Immature natural killer cell (primary cell): ENCODE measurements around the gene FBXW7. TPM values are rescaled to one million over a fixed set of nuclear protein-coding genes. Genes with fewer than 3 reads are reported as not detected.
"Not testable (repeated sequence)": the region's sequence is repeated elsewhere in the genome, so short reads cannot be mapped to it uniquely, and the experiment has no call there.

ENCODE experiments used
- DNase-seq, 3 donors: peaks; one replicate each; pipeline ENCODE4 v3.0.0; 2022; ENCODE audit warnings: mixed read lengths in 1 of 3
- H3K27ac Mint-ChIP-seq, 6 donors: one replicate each; pipeline ENCODE4 v1.8.0; 2020; ENCODE audit warnings: mixed read lengths in 6 of 6, mild to moderate bottlenecking in 5 of 6, inconsistent platforms in 4 of 6, moderate library complexity in 3 of 6
- H3K27me3 Mint-ChIP-seq, 3 donors: one replicate each; pipeline ENCODE4 v1.8.0; 2020 to 2021; ENCODE audit warnings: low read depth in 3 of 3, mild to moderate bottlenecking in 3 of 3, mixed read lengths in 3 of 3, moderate library complexity in 3 of 3, inconsistent platforms in 1 of 3
- H3K36me3 Mint-ChIP-seq, 3 donors: one replicate each; pipeline ENCODE4 v1.8.0; 2020; ENCODE audit warnings: mixed read lengths in 3 of 3, inconsistent platforms in 2 of 3, mild to moderate bottlenecking in 2 of 3
- H3K4me1 Mint-ChIP-seq, 2 donors: one replicate each; pipeline ENCODE4 v1.8.0; 2020; ENCODE audit warnings: inconsistent platforms in 2 of 2, mild to moderate bottlenecking in 2 of 2, mixed read lengths in 2 of 2, moderate library complexity in 1 of 2
- H3K4me3 Mint-ChIP-seq, 5 donors: one replicate each; pipeline ENCODE4 v1.8.0; 2020; ENCODE audit warnings: mild to moderate bottlenecking in 5 of 5, mixed read lengths in 5 of 5, inconsistent platforms in 3 of 5, moderate library complexity in 3 of 5
- H3K9me3 Mint-ChIP-seq, 6 donors: one replicate each; pipeline ENCODE4 v1.8.0; 2020; ENCODE audit warnings: mild to moderate bottlenecking in 6 of 6, mixed read lengths in 6 of 6, inconsistent platforms in 4 of 6, moderate library complexity in 3 of 6
- polyA plus RNA-seq, 3 donors: library from polyadenylated mRNA; unstranded; fragments of 300-500 nt; fragmentation: Illumina TruSeq; gene quantifications; one replicate each; pipeline ENCODE4 v1.2.3, GENCODE V29; 2021

Gene FBXW7
- polyA plus RNA-seq, 3 donors from 2014 or later = 22.3 to 70.1 (median 59.4) TPM

- Mint-ChIP-seq H3K27ac (no peak overlapping the region), H3K27me3 (peaks cover 0 to 2% (median 1%) of the 10 kb centered on the region in 3 donors), H3K36me3 (no peaks in the 10 kb centered on the region), H3K4me1 (no peaks in the 10 kb centered on the region), H3K4me3 (no peak overlapping the region), H3K9me3 (no peaks in the 10 kb centered on the region)
- no peak for DNase-seq
Measured at GRCh38 chr4:152564336-152564735, 28.4 kb upstream of the FBXW7 start.

- Mint-ChIP-seq H3K9me3 (no peaks in the 10 kb centered on the region), H3K36me3 (no peaks in the 10 kb centered on the region), H3K4me1 (no peaks in the 10 kb centered on the region), H3K4me3 (no peak overlapping the region), H3K27me3 (peaks cover 0 to 3% (median 2%) of the 10 kb centered on the region in 3 donors), H3K27ac (no peak overlapping the region)
- DNase-seq = no peak
Measured at GRCh38 chr4:152563209-152563608, 27.3 kb upstream of the FBXW7 start.

DNA sequence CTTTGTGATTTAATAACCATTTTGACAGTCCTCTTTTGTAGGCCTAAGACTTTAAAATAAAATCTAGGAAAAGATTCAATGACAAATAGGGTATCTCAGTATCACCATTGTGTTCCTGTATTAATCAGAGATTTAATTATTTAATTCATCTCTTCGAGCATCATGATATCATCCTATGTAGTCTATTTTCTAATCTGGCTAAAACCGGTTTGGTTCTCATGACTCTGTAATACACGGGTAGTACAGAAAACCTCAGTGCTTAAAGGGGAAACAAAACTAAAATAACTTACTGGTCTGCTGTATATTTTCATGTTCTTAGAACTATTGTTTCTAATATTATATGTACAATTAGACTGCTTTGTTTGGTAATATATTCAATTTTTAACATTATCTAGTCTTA is 23.7 kb upstream of the FBXW7 start:
- H3K4me1 Mint-ChIP-seq = peaks cover 2 to 16% of the 10 kb centered on the region in 2 donors
- no peak overlapping the region for H3K27ac Mint-ChIP-seq
- peaks cover 0 to 3% (median 0%) of the 10 kb centered on the region in 3 donors for H3K27me3 Mint-ChIP-seq
- no peak overlapping the region for H3K4me3 Mint-ChIP-seq
- no peaks in the 10 kb centered on the region for H3K36me3 Mint-ChIP-seq
- DNase-seq = no peak
- no peaks in the 10 kb centered on the region for H3K9me3 Mint-ChIP-seq

GRCh38 chr4:152558396-152558795 is 22.5 kb upstream of the FBXW7 start:
- H3K36me3 Mint-ChIP-seq = no peaks in the 10 kb centered on the region
- H3K4me1 Mint-ChIP-seq = peaks cover 8 to 25% of the 10 kb centered on the region in 2 donors
- no peak overlapping the region for H3K27ac Mint-ChIP-seq
- DNase-seq = no peak
- no peaks in the 10 kb centered on the region for H3K9me3 Mint-ChIP-seq
- H3K4me3 Mint-ChIP-seq = no peak overlapping the region
- H3K27me3 Mint-ChIP-seq = peaks cover 0 to 3% (median 0%) of the 10 kb centered on the region in 3 donors

GRCh38 chr4:152556834-152557233 is 20.9 kb upstream of the FBXW7 start:
- no peak overlapping the region for H3K27ac Mint-ChIP-seq
- H3K9me3 Mint-ChIP-seq = no peaks in the 10 kb centered on the region
- H3K4me3 Mint-ChIP-seq = no peak overlapping the region
- peaks cover 8 to 25% of the 10 kb centered on the region in 2 donors for H3K4me1 Mint-ChIP-seq
- H3K36me3 Mint-ChIP-seq = no peaks in the 10 kb centered on the region
- peaks cover 0 to 3% (median 0%) of the 10 kb centered on the region in 3 donors for H3K27me3 Mint-ChIP-seq
- DNase-seq = no peak

DNA sequence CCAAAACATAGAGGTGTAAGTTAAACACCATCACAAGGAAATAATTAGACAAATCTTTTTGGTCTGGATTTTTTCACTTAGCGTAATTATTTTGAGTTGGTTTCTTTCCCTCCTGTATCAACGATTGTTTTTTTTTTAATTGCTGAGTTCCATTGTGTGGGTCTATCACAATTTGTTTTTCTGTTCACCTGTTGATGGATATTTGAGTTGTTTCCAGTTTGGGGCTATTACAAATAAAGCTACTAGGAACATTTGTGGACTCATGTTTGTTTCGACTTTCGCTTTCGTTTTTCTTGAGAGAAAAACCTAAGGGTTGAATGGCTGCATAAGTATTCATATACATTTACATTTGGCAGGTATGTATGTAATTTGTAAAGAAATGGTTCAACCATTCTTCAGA is 20.4 kb upstream of the FBXW7 start:
- peaks cover 8 to 25% of the 10 kb centered on the region in 2 donors for H3K4me1 Mint-ChIP-seq
- peak overlapping the region in 1 of 6 donors; percentile 57 for H3K27ac Mint-ChIP-seq
- H3K9me3 Mint-ChIP-seq = no peaks in the 10 kb centered on the region
- peak overlapping the region in 2 of 5 donors; percentile 50 to 56 for H3K4me3 Mint-ChIP-seq
- no peaks in the 10 kb centered on the region for H3K36me3 Mint-ChIP-seq
- H3K27me3 Mint-ChIP-seq = peaks cover 0 to 3% (median 0%) of the 10 kb centered on the region in 3 donors
- no peak for DNase-seq

GRCh38 chr4:152554742-152555141 is 18.9 kb upstream of the FBXW7 start:
- peak overlapping the region in 1 of 6 donors; percentile 76 for H3K27ac Mint-ChIP-seq
- H3K36me3 Mint-ChIP-seq = no peaks in the 10 kb centered on the region
- H3K4me3 Mint-ChIP-seq = no peak overlapping the region
- peaks cover 0 to 2% (median 0%) of the 10 kb centered on the region in 3 donors for H3K27me3 Mint-ChIP-seq
- peaks cover 8 to 25% of the 10 kb centered on the region in 2 donors for H3K4me1 Mint-ChIP-seq
- no peaks in the 10 kb centered on the region for H3K9me3 Mint-ChIP-seq
- DNase-seq = no peak

DNA sequence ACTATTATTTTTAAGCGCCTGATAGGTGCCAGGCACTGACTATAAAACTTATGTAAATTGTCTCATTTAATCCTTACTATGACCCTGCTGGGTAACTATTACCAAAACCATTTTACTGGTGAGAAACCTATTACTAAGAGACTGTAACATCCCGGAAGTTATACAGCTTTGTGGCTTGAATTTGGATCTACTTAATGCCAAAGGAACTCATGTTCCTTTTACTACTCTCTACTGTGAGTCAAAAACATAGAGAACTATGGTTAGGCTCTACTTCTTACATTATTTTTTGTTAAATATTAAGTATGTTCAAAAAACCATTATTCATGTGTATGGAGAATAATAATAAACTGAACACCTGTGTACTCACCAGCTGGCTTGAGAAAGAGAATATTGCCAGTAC is 14.8 kb upstream of the FBXW7 start:
- not testable (repeated sequence) for H3K9me3 Mint-ChIP-seq, DNase-seq, H3K4me3 Mint-ChIP-seq, H3K36me3 Mint-ChIP-seq, H3K27me3 Mint-ChIP-seq, H3K27ac Mint-ChIP-seq
- peaks cover 6 to 12% of the 10 kb centered on the region in 2 donors for H3K4me1 Mint-ChIP-seq

DNA sequence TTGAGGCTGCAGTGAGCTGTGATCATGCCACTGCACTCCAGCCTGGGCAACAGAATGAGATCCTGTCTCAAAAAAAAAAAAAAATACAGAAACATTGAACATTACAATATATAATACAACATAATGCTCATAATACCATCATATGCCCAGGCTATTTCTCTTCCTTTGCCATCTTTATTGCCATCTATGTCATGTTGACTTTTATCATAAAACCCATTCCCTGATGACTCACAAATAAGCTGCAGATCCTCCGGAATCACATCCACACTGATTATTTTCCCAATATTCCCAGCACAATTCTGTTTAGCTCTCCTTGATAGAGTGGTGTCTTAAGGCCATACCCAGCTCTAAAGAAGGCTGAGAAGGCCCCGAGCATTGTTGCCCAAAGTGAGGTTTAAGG is 9.2 kb upstream of the FBXW7 start:
- Mint-ChIP-seq H3K27ac (no peak overlapping the region), H3K36me3 (peaks cover 0 to 5% (median 0%) of the 10 kb centered on the region in 3 donors), H3K9me3 (no peaks in the 10 kb centered on the region), H3K4me1 (no peaks in the 10 kb centered on the region), H3K27me3 (peaks cover 0 to 2% (median 1%) of the 10 kb centered on the region in 3 donors), H3K4me3 (no peak overlapping the region)
- DNase-seq = no peak

- H3K27ac Mint-ChIP-seq, H3K36me3 Mint-ChIP-seq, DNase-seq, H3K27me3 Mint-ChIP-seq, H3K4me3 Mint-ChIP-seq, H3K9me3 Mint-ChIP-seq, H3K4me1 Mint-ChIP-seq: not testable (repeated sequence)
Measured at GRCh38 chr4:152544533-152544932, 8.6 kb upstream of the FBXW7 start.

DNA sequence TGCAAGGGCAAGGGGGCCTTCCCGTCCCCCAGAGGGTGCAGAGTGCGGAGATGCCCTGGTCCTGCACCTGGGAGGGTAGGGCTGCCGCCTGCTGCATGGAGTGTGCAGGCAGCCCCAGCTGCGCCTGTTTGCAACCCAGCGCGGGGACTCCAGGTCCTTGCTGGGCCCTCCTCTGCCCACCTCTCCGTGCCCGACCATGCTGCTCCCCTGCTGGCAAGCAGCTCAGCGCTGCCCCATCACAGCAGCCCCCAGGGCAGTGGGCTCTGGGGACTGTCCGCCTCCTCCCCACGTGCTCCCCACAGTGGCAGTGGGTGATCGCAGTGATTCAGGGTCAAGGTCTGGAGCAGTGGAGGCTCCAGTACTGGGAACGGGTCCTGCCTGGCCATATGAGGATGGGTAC is 5.0 kb upstream of the FBXW7 start:
- Mint-ChIP-seq H3K36me3 (no peaks in the 10 kb centered on the region), H3K4me1 (peaks cover 27 to 37% of the 10 kb centered on the region in 2 donors), H3K4me3 (no peak overlapping the region), H3K9me3 (no peaks in the 10 kb centered on the region), H3K27ac (no peak overlapping the region), H3K27me3 (peaks cover 6 to 8% (median 6%) of the 10 kb centered on the region in 3 donors)
- no peak for DNase-seq

- peaks cover 27 to 38% of the 10 kb centered on the region in 2 donors for H3K4me1 Mint-ChIP-seq
- no peak overlapping the region for H3K4me3 Mint-ChIP-seq
- no peak for DNase-seq
- H3K9me3 Mint-ChIP-seq = no peaks in the 10 kb centered on the region
- peaks cover 7 to 9% (median 9%) of the 10 kb centered on the region in 3 donors for H3K27me3 Mint-ChIP-seq
- peak overlapping the region in 1 of 6 donors; percentile 5 for H3K27ac Mint-ChIP-seq
- H3K36me3 Mint-ChIP-seq = no peaks in the 10 kb centered on the region
Measured at GRCh38 chr4:152540293-152540674, 4.4 kb upstream of the FBXW7 start.

DNA sequence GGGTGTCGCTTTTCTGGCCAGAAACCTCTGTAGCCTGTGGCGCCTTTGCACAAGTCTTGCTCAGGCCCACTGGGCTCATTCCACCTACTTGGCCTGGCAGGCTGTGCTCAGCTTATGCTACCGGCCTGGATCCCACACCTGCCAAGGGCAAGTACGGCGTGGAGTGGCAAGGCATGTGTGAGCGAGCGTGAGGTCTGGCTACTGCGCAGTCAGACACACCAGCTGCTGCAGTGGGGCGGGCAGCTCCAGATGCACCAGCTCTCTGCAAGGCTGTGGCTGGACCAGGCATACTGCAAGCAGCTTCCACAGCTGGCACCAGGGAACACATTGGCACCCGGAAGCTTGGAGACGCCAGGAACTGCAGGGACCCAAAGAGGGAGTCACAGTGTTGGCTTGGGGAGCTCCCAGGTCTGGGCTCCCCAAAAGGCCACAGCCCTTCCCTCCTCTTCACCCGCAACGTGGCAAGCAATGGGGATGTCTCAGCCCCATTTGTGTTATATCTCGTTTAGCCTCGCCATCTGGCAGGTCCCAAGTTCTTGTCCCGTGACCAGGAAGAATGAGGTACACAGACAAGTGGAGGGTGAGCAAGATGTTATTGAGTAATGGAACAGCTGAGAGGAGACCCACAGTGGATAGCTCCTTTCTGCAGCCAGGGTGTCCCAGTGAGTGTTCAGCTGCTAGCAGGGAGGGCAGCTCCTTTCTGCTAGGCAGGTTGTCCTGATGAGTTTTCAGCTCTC is 3.8 kb upstream of the FBXW7 start:
- H3K27ac Mint-ChIP-seq = peak overlapping the region in 5 of 6 donors; percentile 5 to 62 (median 35)
- H3K27me3 Mint-ChIP-seq = peaks cover 7 to 11% (median 9%) of the 10 kb centered on the region in 3 donors
- H3K4me1 Mint-ChIP-seq = peaks cover 29 to 41% of the 10 kb centered on the region in 2 donors
- no peaks in the 10 kb centered on the region for H3K9me3 Mint-ChIP-seq
- DNase-seq = no peak
- H3K4me3 Mint-ChIP-seq = no peak overlapping the region
- no peaks in the 10 kb centered on the region for H3K36me3 Mint-ChIP-seq

DNA sequence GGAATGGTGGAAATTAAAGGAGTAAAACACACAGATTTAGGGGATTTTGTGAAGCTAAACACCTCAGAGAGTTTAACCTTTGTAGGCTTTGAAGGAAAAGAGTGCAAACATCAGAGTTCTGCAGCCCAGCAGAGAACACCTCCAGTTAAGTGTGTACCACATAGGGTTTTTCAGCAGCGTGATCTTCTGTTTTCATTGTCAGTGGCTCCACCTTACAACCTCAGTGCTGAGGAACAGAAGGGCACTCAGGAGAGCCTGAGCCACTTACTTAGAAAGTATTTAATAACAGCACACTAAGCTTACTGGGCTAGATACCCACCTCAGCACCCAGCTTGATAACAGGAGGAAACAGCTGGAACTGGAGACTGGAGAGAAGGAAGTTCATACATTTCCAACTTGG is 2.0 kb upstream of the FBXW7 start:
- Mint-ChIP-seq H3K4me3 (peak overlapping the region in 3 of 5 donors; percentile 38 to 98 (median 96)), H3K9me3 (no peaks in the 10 kb centered on the region), H3K27ac (peak overlapping the region; percentile 95 to 100 (median 100)), H3K36me3 (no peaks in the 10 kb centered on the region), H3K4me1 (peaks cover 45 to 59% of the 10 kb centered on the region in 2 donors), H3K27me3 (peaks cover 7 to 20% (median 9%) of the 10 kb centered on the region in 3 donors)
- DNase-seq = no peak
